Upper lobe of left lung (tissue), 4 donors: Measurements from ENCODE around the gene MOCOS.

Experiments used
- EP300 ChIP-seq, 4 donors: sonication (generic); formaldehyde crosslinking; IDR thresholded peaks; one replicate each; pipeline ENCODE4 v1.5.1; 2017; ENCODE audit warnings: antibody characterized with exemption in 4 of 4, control low read depth in 2 of 4
- POLR2A ChIP-seq, 4 donors: fragments of 450-650 bp; IDR thresholded peaks; one replicate each; pipeline ENCODE4 v1.5.1; 2016 to 2017; ENCODE audit warnings: antibody characterized with exemption in 4 of 4, mild to moderate bottlenecking in 2 of 4
- POLR2AphosphoS5 ChIP-seq, 2 donors: sonication (generic); formaldehyde crosslinking; IDR thresholded peaks; one replicate each; pipeline ENCODE4 v1.5.1; 2017; ENCODE audit warnings: antibody characterized with exemption in 2 of 2
- TF ChIP-seq, protein P1 (sequence below), 6 experiments: fragments of 450-650 bp in 4 of 6; fragments of 200-600 bp in 2 of 6; sonication (generic) in 2 of 6; IDR thresholded peaks; one replicate each; pipeline ENCODE4 v1.5.1; 2016 to 2019; ENCODE audit warnings: antibody characterized with exemption in 6 of 6

- TF ChIP-seq, protein P1, sequence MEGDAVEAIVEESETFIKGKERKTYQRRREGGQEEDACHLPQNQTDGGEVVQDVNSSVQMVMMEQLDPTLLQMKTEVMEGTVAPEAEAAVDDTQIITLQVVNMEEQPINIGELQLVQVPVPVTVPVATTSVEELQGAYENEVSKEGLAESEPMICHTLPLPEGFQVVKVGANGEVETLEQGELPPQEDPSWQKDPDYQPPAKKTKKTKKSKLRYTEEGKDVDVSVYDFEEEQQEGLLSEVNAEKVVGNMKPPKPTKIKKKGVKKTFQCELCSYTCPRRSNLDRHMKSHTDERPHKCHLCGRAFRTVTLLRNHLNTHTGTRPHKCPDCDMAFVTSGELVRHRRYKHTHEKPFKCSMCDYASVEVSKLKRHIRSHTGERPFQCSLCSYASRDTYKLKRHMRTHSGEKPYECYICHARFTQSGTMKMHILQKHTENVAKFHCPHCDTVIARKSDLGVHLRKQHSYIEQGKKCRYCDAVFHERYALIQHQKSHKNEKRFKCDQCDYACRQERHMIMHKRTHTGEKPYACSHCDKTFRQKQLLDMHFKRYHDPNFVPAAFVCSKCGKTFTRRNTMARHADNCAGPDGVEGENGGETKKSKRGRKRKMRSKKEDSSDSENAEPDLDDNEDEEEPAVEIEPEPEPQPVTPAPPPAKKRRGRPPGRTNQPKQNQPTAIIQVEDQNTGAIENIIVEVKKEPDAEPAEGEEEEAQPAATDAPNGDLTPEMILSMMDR (IDR thresholded peaks at IDR 0.05) = no peak
- no peak for TF ChIP-seq POLR2A (IDR thresholded peaks at IDR 0.05)
- no peak for TF ChIP-seq POLR2AphosphoS5 (IDR thresholded peaks at IDR 0.05)
- TF ChIP-seq EP300 (IDR thresholded peaks at IDR 0.05) = no peak
Measured at GRCh38 chr18:36288689-36289088, 101.4 kb downstream of the MOCOS start.
